Activated CD4-positive, CD25-positive, alpha-beta regulatory T cell (primary cell): ENCODE data around the gene CNST.
"Not testable (repeated sequence)": the region's sequence is repeated elsewhere in the genome, so short reads cannot be mapped to it uniquely, and the experiment has no call there.

Experiments used
- DNase-seq, 4 experiments: peaks; one replicate each; lab custom pipeline; 2025; lab: John Stamatoyannopoulos, UW

The CNST gene

DNA sequence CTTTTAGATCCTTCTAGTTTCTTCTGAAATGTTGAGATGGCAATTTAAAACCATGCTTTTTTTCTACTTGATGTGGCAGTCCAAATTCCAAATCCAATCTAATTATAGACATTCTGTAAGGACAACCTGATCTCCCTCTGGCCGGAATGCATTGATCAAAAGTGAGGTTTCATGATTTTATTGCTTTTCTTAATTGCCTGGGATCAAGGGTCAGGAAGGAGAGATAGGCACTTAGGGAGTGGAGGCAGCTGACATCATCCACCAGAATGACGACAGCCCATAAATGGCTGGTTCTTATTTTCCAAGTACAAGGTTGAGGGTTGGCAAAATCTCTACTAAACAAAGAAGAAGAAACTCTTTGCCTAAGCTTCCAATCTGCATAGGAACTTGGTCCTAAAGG is 111.6 kb downstream of the CNST start:
- no peak for DNase-seq

DNA sequence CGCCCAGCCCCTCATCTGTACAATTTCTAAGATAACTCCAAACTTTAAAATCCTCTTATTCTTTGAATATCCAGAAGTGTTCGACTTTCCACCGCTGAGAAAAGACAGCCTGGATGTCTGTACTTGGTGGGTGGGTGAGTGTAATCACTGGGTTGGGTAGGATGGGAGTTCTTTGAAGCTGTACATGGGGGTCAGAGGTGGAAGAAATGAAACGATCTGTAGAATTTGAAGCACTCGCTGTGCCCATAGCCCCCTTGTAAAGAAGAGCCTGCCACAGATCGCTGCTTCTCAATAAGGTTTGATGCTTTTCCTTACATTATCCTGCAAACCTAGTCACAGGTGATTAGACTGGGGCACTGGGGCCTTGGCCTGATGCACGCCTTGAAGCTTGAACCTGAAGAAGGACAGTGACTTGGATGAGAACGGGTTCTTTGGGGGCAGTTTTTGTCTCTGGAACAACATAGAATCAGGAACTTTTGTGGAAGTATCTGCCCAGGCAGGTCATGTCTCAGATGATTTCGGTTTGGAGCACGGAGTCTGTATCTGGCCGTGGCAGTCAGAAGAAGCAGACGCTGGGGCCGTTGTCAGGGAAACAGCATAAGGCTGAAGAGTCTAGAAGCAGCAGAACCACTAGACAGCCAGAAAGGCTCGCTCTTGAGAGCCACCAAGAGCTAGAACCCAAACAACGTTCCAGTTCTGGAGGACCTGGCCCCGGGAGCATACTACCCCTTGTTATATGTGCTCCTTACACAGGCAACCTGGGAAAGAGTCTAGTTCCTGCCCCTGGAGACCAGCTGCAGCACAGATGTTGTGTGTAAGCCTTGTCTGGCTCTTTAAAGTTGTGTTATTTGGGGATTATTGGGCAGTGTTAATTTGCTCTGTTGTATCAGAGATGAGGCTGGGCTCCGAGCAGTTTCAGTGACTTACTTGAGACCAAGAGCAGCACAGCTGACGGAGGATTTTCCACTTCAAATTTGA is 112.8 kb downstream of the CNST start:
- DNase-seq, result no peak

DNA sequence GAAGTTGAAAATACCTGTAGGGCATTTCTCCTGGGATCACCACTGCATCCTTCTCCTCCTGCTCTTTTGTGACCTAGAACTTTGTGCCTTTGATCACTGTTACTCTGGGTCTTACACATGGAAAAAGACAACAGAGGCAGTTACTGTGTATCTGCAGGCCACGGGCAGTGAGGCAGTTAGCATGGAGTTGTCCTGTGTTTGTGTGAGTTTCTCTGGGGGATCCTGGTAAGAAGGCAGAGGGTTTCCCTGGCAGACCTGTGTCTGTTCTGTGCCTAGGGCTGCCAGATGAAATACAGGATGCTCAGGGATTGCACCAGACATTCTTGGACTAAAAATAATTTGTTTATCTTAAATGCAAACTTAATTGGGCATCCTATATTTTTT is 113.5 kb downstream of the CNST start:
- DNase-seq, result no peak

DNA sequence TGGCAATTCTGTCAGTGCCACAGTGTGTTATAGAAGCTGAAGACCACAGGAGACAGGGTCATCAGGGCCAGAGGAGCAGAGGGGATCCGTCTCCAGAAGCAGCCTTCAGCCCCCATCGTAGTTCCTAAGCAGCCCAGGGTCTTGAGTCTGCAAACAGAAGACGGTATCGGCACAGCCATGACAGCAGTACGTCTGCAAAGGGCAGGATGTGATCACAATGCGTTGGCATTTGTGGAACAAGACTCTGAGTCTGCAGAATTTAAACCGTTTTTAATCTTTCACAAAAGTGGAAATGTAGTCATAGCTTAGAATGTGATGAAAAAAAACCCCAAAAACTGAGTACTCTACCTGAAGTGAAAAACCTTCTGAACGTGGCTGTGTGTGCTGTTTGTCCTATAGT is 113.9 kb downstream of the CNST start:
- DNase-seq, result no peak

DNA sequence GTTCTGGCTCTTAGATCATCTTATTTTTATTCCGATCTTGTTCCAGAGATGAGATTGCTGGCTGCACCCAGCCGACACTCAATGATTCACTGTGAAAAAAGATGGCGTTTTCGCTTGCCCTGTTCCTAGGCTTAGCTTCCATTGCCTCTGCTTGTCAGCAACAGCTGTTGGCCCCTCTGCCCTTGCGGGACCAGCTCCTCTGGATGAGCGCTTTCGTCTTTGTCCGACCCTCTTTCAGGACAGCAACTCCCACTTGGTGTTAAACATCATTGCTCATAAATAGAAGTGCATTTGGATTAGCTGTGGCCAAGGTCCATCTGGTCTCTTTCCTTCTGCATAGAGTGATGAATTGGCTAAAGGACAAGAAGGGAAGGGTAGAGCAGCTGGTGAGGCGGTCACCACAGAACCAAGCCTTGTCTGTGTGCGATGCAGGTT is 114.5 kb downstream of the CNST start:
- DNase-seq, result no peak

DNA sequence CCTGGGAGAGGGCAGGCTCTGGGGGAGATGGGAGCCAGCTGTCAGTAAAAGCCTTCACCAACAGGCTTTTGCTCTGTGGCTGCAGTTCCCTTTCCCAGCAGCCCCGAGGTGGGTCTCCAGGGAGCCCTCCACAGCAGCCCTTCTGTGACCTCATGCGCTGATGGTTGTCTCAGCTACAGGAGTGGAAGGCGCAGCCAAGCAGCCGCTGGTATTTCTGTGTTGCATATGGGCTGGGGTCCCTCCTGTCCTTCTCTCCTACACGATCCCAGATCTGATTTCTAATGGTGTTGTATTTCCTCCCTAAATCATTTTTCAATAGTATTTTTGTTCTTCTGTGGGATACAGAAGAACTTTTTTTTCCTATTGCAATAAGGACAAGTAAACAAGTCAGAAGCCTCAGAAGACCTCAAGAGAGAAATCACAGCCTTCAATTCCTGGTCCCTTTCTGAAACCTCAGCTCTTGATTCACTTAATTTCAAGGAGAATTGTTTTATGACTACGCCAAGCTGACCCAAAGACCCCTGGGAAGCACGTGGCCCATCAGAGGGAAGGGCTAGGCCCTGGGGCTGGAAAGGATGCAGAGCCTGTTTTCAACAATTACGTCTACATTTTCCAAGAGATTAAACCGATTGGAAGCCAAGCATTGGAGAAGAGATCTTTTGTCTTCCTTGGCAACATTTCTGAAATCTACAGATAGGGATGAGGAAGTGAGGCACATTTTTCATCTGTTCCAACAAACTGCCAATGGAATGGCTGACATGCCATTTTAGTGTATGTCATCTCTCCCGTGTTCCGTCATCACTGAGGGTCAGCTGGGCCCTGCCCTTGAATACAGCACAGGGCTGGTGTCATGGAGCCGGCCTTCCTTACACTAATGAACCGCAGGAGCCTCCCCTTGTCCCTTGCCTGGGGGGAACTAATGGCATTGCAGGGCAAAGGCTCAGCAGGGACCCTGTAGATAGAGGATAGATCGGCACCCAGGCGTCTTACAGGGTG is 115.9 kb downstream of the CNST start:
- DNase-seq, result no peak

DNA sequence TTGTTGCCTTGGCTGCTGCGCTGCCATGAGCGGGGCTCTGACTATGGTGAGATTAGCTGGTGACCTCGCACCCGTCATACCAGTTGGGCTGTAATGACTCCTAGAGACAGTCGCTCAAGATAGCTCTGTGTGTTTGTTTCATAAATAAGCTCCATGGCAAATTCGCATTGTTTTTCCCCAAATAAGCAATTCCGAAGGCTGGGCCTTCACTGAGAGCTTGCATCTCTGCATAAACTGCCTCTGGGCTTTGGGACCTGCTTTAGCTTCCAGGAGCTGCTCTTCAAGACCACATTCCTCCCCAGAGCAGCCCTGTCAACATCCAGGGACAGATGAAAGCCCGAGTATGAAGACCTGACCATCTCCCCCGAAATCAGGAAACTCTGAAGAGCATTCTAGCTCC is 117.3 kb downstream of the CNST start:
- no peak for DNase-seq

DNA sequence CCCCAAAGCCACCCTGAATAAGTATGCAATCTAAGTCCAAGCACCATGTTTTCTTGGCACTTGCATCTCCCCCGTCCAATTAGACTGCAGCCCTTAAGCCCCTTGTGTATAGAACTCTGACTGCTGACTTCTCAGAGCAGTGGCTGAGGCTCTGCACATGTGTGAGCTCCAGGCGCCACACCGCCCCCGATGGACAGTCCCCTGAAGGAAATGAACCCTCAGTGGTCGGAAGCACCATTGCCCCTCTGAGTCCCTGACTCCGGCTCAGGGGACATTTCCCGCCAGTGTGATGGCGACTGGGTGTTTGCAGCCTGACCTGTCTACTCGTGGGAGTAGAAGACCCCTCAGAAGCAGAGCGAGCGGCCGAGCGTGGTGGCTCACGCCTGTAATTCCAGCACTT is 120.7 kb downstream of the CNST start:
- DNase-seq, result no peak

DNA sequence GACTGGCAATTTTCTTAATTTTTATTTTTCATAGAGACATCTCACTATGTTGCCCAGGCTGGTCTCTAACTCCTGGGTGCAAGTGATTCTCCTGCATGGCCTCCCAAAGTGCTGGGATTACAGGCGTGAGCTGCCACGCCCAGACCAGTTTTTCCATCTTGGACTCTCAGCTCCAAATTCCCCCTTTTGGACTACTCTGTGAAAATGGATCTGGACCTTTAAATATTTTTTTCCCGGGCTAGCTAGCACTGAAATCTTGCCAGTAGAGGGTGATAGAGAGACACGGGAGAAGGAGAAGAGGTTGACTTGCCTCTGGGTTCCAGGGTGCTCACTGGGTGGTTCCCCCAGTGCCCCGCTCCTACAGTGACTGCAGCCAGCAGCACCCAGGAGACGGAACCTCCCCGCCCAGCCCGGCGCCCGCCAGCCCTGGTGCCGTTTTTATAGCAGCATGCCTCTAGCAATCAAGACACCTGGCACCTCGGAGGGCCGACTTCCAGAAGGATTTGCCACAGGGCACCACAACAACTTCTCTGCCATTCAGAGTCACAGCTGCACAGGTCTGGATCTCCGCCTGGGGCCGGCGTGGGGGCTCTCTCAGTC is 123.3 kb downstream of the CNST start:
- DNase-seq, result no peak

DNA sequence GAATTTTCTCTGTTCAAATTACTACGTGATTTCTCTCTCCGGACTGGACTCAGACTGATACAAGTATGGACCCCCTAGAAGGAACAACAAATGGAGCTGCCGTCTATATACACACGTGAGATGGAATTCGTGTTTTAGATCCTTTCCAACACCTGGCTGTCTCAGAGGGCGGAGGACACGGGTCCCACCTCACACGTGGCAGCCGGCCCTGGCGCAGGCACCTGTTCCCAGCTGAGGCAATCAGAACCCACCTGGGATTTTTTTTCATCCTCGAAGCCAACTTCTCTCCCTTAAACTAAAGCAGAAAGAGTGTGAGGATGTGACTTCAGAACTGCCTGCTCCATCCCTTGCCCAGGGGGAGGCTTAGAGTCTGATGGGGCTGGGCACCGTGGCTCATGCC is 123.8 kb downstream of the CNST start:
- no peak for DNase-seq

DNA sequence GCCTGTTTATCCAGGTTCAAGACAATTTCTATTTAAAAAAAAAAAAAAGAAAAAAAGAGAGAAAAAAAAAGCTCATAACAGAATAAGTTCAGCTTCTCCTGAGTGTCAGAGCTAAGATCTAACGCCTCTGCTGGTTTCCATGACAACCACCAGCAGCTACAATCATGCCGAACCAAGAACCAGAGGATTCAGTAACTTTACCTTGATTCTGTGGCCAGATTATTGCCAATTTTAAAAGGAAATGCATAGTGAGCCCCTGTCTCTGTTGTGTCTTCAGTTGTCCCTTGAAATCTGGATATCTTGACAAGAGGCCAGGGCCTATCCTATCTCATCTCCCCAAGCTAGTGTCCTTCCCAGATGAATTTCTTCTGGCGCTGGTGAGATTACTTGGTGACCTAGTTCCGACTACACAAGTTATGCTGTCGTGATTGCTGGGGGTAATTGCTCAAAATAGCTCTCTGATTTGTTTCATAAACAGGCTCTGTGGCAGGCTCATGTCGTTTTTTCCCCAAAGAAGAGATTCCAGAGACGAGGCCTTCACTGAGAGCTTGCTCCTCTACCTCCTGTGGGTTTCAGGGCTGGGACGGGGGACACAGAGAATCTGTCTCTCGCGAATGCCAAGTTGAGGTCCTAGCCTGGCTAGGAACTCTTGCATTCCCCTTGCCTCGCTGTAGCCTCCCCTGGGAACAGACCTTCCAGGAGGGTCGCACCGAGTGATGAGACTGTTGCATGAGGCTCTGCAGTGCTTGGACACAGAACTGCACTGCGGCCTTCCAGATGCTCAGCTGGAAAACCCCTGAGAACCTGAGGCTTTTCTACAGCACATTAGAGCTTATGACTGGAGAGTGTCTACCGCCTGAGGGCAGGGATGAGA is 125.6 kb downstream of the CNST start:
- no peak for DNase-seq

DNA sequence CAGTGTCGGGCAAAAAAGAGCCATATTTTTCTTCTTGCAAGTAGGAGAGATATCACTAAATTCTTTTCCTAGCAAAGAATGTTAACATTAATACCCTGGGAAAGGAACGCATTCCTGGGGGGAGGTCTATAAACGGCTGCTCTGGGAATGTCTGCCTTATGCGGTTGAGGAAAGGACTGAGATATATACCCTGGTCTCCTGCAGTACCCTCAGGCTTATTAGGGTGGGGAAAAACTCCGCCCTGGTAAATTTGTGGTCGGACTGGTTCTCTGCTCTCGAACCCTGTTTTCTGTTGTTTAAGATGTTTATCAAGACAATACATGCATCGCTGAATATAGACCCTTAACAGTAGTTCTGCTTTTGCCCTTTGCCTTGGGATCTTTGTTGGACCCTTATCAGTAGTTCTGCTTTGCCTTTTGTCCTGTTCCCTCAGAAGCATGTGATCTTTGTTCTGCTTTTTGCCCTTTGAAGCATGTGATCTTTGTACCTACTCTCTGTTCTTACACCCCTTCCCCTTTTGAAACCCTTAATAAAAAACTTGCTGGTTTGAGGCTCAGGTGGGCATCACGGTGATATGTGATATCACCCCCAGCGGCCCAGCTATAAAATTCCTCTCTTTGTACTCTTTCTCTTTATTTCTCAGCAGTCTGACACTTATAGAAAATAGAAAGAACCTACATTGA is 128.1 kb downstream of the CNST start:
- not testable (repeated sequence) for DNase-seq

DNA sequence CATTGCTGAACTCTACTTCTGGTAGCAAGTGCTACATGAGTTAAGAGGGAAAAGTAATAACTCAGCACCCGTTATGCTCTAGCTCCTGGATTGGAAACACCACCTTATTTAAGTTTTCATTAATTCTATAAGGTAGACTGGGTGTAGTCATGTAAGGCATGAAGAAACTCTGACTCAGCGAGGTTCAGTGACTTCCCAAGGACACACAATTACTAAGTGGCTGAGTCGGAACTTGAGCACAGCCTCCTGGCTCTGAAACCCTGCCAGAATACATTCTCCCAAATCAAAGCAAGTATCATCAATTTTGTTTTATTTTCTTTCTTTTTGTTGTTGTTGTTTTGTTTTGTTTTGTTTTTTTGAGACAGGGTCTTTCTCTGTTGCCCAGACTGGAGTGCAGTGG is 128.9 kb downstream of the CNST start:
- DNase-seq, result no peak

DNA sequence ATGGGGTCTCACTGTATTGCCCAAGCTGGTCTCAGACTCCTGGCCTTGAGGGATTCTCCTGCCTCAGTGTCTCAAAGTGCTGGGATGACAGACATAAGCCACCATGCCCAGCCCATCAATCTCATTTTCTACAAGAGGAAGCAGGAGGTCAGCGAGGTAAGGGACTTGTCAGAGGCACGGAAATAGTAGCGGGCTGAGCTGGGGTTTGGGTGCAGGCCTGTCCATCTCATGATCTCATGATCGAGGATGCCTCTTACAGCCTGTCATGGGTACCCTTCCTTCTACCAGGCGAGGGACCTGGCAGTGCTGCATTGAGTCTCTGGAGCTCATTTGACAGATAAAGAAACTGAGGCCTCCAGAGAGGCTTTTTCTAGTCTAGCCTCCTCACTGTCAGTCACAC is 129.4 kb downstream of the CNST start:
- DNase-seq, result no peak

DNA sequence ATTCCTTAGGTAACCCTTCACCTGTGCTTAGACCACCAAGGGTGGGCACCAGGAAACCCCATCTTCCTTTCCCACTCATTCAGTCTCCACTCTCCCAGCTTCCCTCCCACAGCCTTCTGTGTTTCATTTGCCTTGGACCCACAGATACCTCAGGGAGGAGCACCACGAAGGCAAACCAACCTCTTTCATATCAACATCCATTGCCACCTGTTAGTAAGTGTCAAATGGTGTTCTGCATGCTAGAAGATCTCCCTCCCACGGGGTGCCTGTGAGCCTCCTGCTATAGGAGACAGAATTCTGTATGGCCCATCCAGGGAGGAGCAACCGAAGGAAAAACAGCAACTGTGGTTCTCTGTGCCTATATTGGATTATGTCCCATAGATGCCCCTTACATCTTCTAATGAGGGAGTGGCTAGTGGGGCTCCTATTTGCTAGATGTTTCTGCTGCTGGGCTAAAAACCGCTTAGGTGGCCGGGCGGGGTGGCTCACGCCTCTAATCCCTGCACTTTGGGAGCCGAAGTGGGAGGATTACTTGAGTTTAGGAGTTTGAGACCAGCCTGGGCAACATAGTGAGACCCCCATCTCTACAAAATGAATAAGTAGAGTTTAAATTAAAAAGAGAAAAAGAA is 132.3 kb downstream of the CNST start:
- DNase-seq, result no peak

DNA sequence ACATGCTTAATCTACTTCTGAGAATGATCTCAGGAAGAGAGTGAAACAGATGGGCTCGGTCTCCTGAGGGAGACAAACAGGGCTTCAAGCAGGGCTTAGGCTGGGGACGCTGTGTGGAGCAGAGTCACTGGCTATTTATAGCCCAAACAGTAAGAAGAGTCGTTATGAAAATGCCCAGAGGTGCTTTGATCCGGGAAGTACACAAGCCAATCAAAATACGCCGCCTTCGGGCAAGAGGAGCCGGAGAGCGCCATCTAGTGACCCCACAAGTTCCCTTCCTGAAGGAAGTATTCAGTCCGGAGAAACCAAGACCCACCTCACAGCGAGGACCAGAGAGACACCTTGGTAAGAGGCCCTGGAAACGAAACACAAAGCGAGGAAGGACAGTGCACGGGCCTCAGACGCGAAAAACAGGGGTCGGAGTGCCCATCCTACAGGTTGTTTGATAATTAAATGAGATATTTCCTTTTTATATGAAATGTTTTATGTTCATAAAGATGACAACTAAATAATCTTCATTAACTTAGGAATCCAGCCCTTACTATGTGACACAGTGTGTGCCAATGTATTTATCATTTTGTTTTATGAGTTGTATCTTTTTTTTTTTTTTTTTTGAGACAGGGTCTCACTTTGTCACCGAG is 133.0 kb downstream of the CNST start:
- DNase-seq, result peak; percentile 41 to 61 (median 52)

DNA sequence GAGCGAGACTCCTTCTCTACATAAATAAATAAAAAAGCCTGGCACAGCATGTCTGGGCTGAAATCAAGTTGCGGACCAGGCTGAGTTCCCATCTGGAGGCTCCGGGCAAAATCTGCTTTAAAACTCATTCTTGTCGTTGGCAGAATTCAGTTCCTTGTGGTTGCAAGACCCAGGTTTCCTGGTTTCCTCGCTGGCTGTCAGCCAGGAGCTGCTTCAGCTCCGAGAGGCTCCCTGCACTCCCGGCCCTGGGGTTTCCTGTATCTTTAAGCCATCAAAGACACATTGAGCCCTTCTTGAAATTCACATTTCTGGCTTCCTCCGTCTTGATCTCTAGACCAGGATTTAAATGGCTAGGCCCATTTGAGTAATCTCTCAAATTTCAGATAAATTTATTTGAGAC is 137.3 kb downstream of the CNST start:
- no peak for DNase-seq

DNA sequence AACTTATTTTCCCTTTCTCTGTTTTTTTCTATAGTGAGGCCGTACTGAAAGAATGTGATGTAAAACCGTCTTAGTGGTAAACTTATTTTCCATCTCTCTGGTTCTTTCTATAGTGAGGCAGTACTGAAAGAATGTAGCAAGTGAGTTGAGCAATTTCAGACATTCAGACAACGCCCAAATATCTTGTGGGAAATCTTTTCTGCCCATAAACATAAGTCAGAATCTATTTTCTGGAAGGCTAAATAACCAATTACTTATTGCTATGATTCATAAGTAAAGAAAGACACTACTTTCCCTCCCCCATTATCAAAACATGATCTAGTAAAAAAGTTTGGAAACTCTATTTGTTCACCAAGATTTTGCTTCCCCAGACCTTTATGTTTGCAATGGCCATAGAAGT is 139.1 kb downstream of the CNST start:
- no peak for DNase-seq

DNA sequence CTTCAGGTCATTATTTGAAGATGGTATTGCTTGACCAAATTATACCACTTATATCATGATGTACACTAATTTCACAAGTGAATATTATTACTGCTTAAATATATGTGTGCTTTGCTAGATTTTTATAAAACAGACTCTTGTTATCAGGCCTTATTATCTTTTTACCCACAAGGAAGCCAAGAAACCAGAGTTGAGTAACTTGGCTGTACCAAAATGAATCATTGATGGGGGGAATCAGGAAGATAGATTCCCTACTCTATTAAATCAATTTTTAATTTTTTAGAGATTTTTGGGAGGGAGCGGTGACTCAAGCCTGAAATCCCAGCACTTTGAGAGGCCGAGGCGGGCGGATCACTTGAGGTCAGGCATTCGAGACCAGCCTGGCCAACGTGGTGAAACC is 141.9 kb downstream of the CNST start:
- DNase-seq, result no peak

DNA sequence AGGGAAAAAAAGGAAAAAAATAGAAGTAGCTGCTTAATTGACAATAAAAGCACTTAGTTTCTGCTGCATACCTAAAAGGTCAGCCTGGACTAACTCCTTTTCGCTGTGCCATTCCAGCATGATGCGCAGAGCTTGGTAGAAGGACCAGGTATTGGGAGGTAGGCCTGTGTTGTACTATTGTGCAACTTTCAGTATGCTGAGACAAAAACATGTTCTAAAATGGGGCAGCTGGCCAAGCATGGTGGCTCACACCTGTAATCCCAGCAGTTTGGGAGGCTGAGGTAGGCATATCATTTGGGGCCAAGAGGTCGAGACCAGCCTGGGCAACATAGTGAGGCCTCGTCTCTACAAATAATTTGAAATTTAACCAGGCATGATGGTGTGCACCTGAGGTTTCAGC is 142.9 kb downstream of the CNST start:
- DNase-seq, result no peak
